HUES48 (cell line): ENCODE results near the gene SLC7A6.

Source experiments
- H3K27ac ChIP-seq: one replicate; pipeline ENCODE4 v1.7.0; 2013; ENCODE audit warnings: low read depth, low read length, inconsistent platforms
- H3K27me3 ChIP-seq: 2 replicates; pipeline ENCODE4 v1.6.1; 2013; ENCODE audit warnings: mild to moderate bottlenecking, low read length; ENCODE audit not compliant: control insufficient read depth, insufficient read depth
- H3K36me3 ChIP-seq: 2 replicates; pipeline ENCODE4 v1.6.1; 2013; ENCODE audit warnings: low read length; ENCODE audit not compliant: control insufficient read depth, insufficient read depth
- H3K4me1 ChIP-seq: 2 replicates; pipeline ENCODE4 v1.6.1; 2013; ENCODE audit warnings: mild to moderate bottlenecking, low read length; ENCODE audit not compliant: control insufficient read depth, insufficient read depth
- H3K4me3 ChIP-seq: 2 replicates; pipeline ENCODE4 v1.5.1; 2013; ENCODE audit warnings: mild to moderate bottlenecking, low read depth, low read length
- H3K9ac ChIP-seq: 2 replicates; pipeline ENCODE4 v1.6.1; 2013; ENCODE audit warnings: mild to moderate bottlenecking, low read depth, low read length, moderate library complexity
- H3K9me3 ChIP-seq: 2 replicates; pipeline ENCODE4 v1.6.1; 2013; ENCODE audit warnings: low read length; ENCODE audit not compliant: control insufficient read depth, insufficient read depth

The SLC7A6 gene

DNA sequence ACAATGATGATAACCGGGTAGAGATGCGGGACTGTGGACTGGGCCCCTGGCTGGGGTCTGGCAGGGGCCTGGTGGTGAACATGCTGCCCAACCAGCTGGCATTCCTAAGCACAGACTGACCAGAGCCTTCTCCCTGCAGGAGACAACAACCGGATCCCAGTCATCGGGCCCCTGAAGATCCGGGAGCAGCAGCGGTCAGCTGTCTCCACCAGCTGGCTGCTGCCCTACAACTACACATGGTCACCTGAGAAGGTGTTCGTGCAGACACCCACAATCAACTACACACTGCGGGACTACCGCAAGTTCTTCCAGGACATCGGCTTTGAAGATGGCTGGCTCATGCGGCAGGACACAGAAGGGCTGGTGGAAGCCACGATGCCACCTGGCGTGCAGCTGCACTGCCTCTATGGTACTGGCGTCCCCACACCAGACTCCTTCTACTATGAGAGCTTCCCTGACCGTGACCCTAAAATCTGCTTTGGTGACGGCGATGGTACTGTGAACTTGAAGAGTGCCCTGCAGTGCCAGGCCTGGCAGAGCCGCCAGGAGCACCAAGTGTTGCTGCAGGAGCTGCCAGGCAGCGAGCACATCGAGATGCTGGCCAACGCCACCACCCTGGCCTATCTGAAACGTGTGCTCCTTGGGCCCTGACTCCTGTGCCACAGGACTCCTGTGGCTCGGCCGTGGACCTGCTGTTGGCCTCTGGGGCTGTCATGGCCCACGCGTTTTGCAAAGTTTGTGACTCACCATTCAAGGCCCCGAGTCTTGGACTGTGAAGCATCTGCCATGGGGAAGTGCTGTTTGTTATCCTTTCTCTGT is 5.1 kb upstream of the SLC7A6 start:
- no peak overlapping the region for H3K4me3 ChIP-seq
- no peaks in the 10 kb centered on the region for H3K9me3 ChIP-seq
- no peak overlapping the region for H3K9ac ChIP-seq
- no peaks in the 10 kb centered on the region for H3K4me1 ChIP-seq
- H3K36me3 ChIP-seq = peaks cover 10% of the 10 kb centered on the region
- H3K27ac ChIP-seq = no peak overlapping the region
- H3K27me3 ChIP-seq = peaks cover 4% of the 10 kb centered on the region

DNA sequence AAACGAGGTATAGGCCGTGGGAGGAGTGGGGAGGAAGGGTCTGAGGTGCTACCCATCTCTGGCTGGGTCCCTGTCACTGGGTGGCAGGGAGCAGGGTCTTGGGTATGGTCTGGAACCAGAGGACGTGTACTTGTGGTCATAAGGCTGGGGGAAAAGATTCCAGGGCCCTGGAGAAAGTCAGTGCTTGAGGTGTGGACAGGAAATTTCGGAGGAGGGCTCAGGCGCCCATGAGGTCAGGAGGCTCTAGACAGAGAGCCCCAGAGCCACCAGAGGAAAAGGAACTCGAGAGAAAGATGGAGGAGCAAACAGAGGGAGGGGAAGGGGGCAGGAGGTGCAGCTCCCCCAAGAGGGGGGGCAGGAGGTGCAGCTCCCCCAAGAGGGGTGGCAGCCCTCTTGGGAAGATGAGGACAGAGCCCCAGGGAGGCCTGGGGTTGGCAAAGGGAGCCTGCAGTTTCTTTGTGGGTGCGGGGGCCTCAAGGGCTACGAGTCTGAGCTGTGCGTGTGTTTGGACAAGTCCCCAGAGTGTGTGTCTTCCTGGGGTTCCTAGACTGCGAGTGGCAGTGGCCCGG is 683 bp upstream of the SLC7A6 start:
- Histone ChIP-seq H3K9ac (peak overlapping the region; percentile 78; the same call in 1 of the 2 replicates), H3K36me3 (peaks cover 8% of the 10 kb centered on the region; the same call in 1 of the 2 replicates), H3K4me1 (peaks cover 17% of the 10 kb centered on the region), H3K4me3 (peak overlapping the region; percentile 91), H3K27me3 (peaks cover 13% of the 10 kb centered on the region), H3K9me3 (no peaks in the 10 kb centered on the region), H3K27ac (no peak overlapping the region)

DNA sequence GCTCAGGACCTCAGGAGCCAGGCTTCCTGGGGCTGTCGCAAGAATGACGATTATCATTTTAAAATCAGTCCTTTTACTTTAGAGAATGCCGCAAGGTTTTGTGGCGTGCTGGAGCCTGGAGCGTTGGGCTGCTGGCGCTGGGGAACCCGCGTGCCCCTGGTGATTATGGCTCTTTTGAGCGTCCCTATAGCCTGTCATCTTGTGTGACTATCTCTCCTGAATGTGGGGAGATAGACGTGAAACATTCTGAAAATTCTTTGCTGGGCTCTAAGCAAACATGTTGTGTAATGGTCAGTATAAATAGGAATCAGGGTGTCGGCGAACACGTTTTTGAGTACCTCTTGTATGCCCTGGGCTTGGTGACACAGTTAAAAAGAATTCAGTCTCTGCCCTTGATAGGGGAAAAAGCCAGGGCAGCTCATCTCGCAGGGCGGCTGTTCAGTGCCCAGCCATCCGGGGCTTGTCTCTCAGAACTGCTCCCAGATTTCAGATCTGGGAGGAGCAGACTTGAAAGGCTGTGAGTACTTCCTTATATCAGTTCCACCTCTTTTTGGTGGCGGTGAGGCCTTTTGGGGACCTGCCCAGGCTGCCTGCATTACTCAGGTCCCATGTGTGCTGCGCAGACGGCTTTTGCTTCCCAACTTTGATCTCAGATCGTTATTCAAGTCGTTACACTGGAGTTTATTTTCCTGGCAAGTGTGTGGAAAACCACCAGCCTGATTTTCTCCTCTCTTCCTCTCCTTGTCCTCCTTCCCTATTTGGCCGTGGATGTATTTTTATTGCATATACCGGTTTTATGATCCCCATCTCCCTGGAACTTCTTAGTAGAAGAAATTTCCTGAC is 973 bp downstream of the SLC7A6 start:
- Histone ChIP-seq H3K27ac (peak overlapping the region; percentile 71), H3K9ac (no peak overlapping the region), H3K4me1 (peaks cover 17% of the 10 kb centered on the region), H3K4me3 (peak overlapping the region; percentile 91), H3K9me3 (no peaks in the 10 kb centered on the region), H3K27me3 (peaks cover 13% of the 10 kb centered on the region), H3K36me3 (no peaks in the 10 kb centered on the region)

DNA sequence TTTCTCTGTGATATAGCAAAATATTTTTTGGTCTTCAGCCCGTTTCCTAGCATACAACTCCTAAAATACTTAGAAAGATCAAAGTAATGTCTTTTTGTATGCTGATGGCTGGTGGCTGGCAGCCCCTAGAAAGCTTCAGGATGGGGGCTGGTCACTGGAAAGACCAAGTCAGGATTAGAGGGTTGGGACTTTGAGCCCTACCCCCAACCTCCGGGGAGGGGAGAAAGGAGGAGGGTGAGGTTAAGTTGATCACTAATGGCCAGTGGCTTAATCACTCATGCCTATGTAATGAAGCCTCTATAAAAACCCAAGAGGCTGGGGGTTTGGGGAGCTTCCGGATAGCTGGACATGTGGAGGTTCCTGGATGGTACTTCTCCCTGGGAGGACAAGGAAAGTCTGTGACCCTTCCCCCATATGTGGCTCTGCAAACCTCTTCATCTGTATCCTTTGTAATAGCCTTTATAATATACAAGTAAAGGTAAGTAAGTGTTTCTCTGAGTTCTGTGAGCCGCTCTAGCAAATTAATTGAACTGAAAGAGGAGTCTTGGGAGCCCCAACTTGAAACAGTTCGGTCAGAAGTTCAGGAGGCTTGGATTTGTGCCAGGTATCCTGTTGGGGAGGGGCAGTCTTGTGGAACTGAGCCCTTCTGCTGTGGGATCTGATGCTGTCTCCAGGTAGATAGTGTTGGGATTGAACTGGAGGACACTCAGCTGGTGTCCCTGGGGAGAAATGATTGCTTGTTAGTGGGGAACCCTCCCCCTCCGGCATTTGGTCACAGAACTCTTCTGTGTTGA is 3.5 kb downstream of the SLC7A6 start:
- peaks cover 13% of the 10 kb centered on the region for H3K27me3 ChIP-seq
- H3K27ac ChIP-seq = peak overlapping the region; percentile 44
- H3K4me1 ChIP-seq = peaks cover 17% of the 10 kb centered on the region
- H3K36me3 ChIP-seq = no peaks in the 10 kb centered on the region
- peak overlapping the region; percentile 25; the same call in 1 of the 2 replicates for H3K4me3 ChIP-seq
- no peak overlapping the region for H3K9ac ChIP-seq
- H3K9me3 ChIP-seq = no peaks in the 10 kb centered on the region

DNA sequence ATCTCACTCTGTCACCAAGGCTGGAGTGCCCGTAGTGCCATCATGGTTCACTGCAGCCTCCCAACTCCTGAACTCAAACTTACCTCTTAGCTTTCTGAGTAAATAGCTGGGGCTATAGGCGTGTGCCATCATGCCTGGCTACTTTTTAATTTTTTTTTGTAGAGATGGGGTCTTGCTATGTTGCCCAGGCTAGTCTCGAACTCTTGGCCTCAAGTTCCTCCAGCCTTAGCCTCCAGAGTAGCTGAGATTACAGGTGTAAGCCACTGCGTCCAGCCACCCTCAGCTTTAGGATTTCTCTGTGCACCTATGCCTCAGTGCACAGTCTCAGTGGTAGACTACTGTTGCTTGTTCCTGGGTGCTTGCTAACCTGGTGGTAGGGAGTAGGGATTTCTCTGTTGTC is 5.5 kb downstream of the SLC7A6 start:
- H3K4me3 ChIP-seq = no peak overlapping the region
- peaks cover 8% of the 10 kb centered on the region for H3K36me3 ChIP-seq
- peaks cover 9% of the 10 kb centered on the region; the same call in 1 of the 2 replicates for H3K27me3 ChIP-seq
- H3K4me1 ChIP-seq = peaks cover 17% of the 10 kb centered on the region
- no peak overlapping the region for H3K27ac ChIP-seq
- no peak overlapping the region for H3K9ac ChIP-seq
- no peaks in the 10 kb centered on the region for H3K9me3 ChIP-seq

DNA sequence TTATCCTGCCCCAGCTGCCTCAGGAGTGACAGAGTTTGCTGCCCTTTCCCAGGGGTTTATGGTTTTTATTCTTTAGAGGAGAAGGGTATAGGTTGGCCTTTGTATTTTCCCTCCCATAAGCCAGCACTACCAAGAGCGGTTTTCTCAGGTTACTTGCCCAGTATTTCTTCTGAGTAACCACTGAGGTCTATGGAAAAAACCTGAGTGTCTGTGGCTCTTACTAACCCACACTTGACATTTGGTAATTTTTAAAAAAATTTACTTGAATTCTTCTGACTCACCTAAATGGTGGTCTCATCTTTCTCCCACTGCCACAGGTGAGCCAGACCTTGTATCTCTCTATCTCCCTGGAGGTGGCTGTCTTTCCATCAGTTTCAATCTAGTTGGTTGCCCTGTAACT is 6.0 kb downstream of the SLC7A6 start:
- no peak overlapping the region for H3K4me3 ChIP-seq
- no peak overlapping the region for H3K9ac ChIP-seq
- H3K9me3 ChIP-seq = no peaks in the 10 kb centered on the region
- H3K4me1 ChIP-seq = peaks cover 14% of the 10 kb centered on the region
- no peak overlapping the region for H3K27ac ChIP-seq
- peaks cover 10% of the 10 kb centered on the region for H3K36me3 ChIP-seq
- peaks cover 3% of the 10 kb centered on the region; the same call in 1 of the 2 replicates for H3K27me3 ChIP-seq

DNA sequence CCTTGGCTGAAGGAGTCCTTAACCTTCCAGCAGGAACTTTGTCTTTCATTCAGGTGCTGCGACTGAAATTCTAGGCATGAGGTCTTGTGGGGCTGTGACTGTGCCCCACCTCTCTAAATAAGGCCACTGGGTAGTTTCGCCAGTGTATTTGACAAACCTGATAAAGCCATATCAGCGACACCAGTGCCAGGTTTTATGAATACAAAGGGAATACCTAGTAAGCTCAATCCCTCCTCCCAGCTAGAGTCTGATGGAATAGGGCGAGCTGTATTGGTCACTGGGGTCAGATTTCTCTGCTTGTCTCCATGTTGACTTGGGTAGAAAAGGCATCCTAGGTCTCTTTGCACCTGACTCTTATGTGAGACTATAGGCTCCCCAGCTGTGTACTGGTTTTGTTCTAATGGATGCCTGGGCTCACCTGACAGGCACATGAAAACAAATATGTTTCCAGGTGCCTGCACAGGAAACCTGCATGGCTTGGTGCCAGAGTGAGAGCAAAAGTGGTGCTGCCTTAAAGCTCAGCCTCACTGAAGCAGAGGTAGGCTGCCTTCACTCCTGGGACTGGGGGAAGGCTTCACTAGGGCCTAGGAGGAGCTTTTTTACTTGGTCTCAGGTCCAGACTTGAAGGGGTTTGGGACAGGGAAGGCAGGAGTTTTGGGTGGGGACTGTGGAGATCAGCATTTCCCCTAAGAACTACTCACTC is 8.3 kb downstream of the SLC7A6 start:
- H3K36me3 ChIP-seq = peaks cover 10% of the 10 kb centered on the region
- H3K4me3 ChIP-seq = no peak overlapping the region
- H3K4me1 ChIP-seq = peaks cover 8% of the 10 kb centered on the region
- H3K27me3 ChIP-seq = no peaks in the 10 kb centered on the region
- no peak overlapping the region for H3K27ac ChIP-seq
- no peaks in the 10 kb centered on the region for H3K9me3 ChIP-seq
- H3K9ac ChIP-seq = no peak overlapping the region

DNA sequence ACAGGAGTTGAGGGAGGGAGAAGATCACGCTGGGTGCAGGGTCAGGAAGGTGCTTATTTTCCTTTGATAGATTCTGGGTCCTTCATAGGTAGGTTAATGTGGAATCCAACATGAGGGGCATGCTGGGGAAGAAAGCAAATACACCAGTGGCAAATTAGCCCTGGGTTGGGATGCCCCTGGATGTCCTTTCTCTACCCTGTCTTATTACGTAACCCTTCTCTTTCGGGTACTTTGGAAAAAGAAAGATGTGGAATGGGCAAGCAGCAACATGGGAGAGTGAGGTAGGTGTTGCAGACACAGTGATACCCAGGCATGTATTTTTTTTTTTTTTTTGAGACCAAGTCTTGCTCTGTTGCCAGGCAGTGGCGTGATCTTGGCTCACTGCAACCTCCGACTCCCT is 9.1 kb downstream of the SLC7A6 start:
- H3K4me3 ChIP-seq = no peak overlapping the region
- no peaks in the 10 kb centered on the region for H3K9me3 ChIP-seq
- H3K36me3 ChIP-seq = peaks cover 10% of the 10 kb centered on the region
- H3K4me1 ChIP-seq = no peaks in the 10 kb centered on the region; the same call in 1 of the 2 replicates
- H3K9ac ChIP-seq = no peak overlapping the region
- no peaks in the 10 kb centered on the region for H3K27me3 ChIP-seq
- H3K27ac ChIP-seq = no peak overlapping the region

DNA sequence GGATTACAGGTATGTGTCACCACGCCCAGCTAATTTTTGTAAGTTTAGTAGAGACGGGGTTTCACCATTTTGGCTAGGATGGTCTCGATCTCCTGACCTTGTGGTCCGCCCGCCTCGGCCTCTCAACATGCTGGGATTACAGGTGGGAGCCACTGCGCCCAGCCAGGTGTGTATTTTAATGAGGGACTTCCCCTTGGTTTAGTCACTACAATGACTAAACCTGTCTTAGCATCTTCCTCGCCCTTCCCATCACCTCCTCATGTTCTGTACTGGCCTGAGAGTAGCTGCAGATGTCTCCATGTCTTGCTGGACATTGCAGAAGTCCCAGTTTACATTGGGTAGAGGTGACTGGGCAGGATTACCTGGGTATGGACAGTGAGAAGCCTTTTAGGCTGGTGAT is 9.6 kb downstream of the SLC7A6 start:
- no peaks in the 10 kb centered on the region; the same call in 1 of the 2 replicates for H3K4me1 ChIP-seq
- no peak overlapping the region for H3K27ac ChIP-seq
- no peaks in the 10 kb centered on the region for H3K27me3 ChIP-seq
- no peak overlapping the region for H3K4me3 ChIP-seq
- no peak overlapping the region for H3K9ac ChIP-seq
- peaks cover 10% of the 10 kb centered on the region for H3K36me3 ChIP-seq
- H3K9me3 ChIP-seq = no peaks in the 10 kb centered on the region

DNA sequence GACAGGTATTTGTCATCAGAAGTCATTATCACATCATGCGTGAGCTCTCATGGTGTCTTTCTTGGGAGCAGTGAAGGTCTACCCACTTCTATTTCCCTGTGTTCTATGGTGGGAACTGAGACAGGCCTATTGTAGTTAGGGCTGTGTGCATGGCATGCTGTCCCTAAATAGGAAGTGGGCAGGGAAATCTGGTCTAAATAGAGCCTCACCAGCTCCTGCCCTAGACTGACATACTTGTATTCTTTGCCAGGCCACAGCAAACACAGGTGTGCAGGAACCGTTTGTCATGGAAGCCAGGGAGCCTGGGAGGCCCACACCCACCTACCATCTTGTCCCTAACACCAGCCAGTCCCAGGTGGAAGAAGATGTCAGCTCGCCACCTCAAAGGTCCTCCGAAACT is 10.1 kb downstream of the SLC7A6 start:
- Histone ChIP-seq H3K9me3 (no peaks in the 10 kb centered on the region), H3K9ac (no peak overlapping the region), H3K4me1 (no peaks in the 10 kb centered on the region; the same call in 1 of the 2 replicates), H3K4me3 (no peak overlapping the region), H3K36me3 (peaks cover 10% of the 10 kb centered on the region), H3K27me3 (no peaks in the 10 kb centered on the region), H3K27ac (no peak overlapping the region)
